Measurements from ENCODE around the gene LCLAT1.

DNA sequence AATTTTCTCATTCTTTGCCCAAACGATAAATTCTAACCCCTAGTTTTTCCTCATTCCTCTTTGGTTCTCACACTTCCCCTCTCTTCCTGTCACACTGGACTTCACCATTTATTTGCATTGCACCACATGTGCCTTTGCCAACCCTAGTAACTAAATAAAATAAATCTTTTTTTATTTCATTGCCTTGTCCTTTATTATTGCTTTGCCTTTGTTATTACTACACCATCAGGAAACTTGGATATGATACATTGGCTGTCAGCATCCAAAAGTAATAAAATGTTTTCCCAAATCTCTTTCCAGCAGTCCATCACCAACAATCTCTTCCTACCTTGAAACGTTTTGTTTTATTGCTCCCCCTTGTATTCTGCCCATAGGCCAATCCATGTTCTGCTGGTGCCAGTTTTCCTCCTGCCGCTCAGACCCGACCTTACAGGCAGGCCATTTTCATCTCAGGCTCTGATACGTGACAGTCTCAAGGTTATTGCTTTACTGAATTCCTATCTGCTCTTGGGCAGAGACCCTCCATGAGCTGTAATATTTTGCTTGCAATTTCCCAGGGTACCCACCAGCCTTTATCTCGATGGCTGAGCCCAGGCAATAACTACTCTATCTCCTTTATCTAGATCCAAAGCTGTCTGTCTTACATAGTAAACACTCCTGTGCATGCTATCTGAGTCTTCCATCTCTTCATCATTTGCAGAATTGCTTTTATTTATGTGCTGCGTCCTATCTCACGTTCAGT is 19.3 kb upstream of the LCLAT1 start:
- TF ChIP-seq, protein P1, sequence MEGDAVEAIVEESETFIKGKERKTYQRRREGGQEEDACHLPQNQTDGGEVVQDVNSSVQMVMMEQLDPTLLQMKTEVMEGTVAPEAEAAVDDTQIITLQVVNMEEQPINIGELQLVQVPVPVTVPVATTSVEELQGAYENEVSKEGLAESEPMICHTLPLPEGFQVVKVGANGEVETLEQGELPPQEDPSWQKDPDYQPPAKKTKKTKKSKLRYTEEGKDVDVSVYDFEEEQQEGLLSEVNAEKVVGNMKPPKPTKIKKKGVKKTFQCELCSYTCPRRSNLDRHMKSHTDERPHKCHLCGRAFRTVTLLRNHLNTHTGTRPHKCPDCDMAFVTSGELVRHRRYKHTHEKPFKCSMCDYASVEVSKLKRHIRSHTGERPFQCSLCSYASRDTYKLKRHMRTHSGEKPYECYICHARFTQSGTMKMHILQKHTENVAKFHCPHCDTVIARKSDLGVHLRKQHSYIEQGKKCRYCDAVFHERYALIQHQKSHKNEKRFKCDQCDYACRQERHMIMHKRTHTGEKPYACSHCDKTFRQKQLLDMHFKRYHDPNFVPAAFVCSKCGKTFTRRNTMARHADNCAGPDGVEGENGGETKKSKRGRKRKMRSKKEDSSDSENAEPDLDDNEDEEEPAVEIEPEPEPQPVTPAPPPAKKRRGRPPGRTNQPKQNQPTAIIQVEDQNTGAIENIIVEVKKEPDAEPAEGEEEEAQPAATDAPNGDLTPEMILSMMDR (IDR thresholded peaks at IDR 0.05; ENCODE audit: low read length): no peak
- TF ChIP-seq EZH2 (IDR thresholded peaks at IDR 0.05; ENCODE audit: borderline replicate concordance, low read length): no peak

Measured in OCI-LY1 (cell line).